Endothelial cell of umbilical vein (primary cell): ENCODE data around the gene USP12. TPM values are rescaled to one million over a fixed set of nuclear protein-coding genes. Genes with fewer than 3 reads are reported as not detected.

Experiments used
- BruUV-seq: library from RNA; stranded (reverse); fragments of 400-500 nt; replicated peaks from 2 replicates; lab custom pipeline; 2021; lab: Mats Ljungman, UMichigan
- CTCF ChIA-PET: fragments of 300-600, 350-600 bp; sonication (Branson Sonifier 250); formaldehyde crosslinking; loops from one replicate; lab custom pipeline; 2021; ENCODE audit warnings: antibody characterized with exemption, inconsistent platforms; lab: Charles Lee
- POLR2A ChIA-PET: fragments of 300-600, 350-600 bp; sonication (Branson Sonifier 250); formaldehyde crosslinking; loops from one replicate; lab custom pipeline; 2021; ENCODE audit warnings: antibody characterized with exemption, inconsistent platforms; lab: Charles Lee
- DNase-seq: peaks from one replicate; pipeline ENCODE4 v3.0.0-alpha.2; 2011; ENCODE audit warnings: low read depth, low spot score
- FAIRE-seq: peaks from 2 replicates; lab custom pipeline; 2011; peaks lifted over from hg19 to GRCh38; lab: Jason Lieb, UNC
- H2AFZ ChIP-seq: 2 replicates; pipeline ENCODE4 v1.6.0; 2012; ENCODE audit warnings: low read depth, low read length, control low read depth, inconsistent platforms
- H3K27ac ChIP-seq: 2 replicates; pipeline ENCODE4 v1.5.1; 2011; ENCODE audit warnings: low read depth, mild to moderate bottlenecking, control low read depth, low read length, moderate library complexity; ENCODE audit not compliant: insufficient read depth
- H3K27me3 ChIP-seq, 2 experiments: 2 replicates each; pipeline versions ENCODE4 v1.6.0 to v1.6.1; 2011; ENCODE audit warnings: low read length in 2 of 2, mixed read lengths in 1 of 2; ENCODE audit not compliant: control insufficient read depth in 2 of 2, insufficient read depth in 2 of 2
- H3K36me3 ChIP-seq, 2 experiments: 2 replicates in 1 of 2; 3 replicates in 1 of 2; pipeline ENCODE4 v1.5.1; 2011; ENCODE audit warnings: low read length in 2 of 2, mild to moderate bottlenecking in 1 of 2, moderate library complexity in 1 of 2; ENCODE audit not compliant: control insufficient read depth in 2 of 2, insufficient read depth in 2 of 2; ENCODE audit errors: extremely low read depth in 1 of 2
- H3K4me1 ChIP-seq: 3 replicates; pipeline ENCODE4 v1.5.1; 2011; ENCODE audit warnings: mild to moderate bottlenecking, low read length; ENCODE audit not compliant: control insufficient read depth, insufficient read depth; ENCODE audit errors: extremely low read depth
- H3K4me2 ChIP-seq: 2 replicates; pipeline ENCODE4 v1.6.1; 2011; ENCODE audit warnings: low read length, control low read depth, mixed read lengths; ENCODE audit not compliant: insufficient read depth
- H3K4me3 ChIP-seq, 3 experiments: fragments of 200-600 bp in 1 of 3; sonication (generic), shearing (Covaris generic) in 1 of 3; replicated peaks in 1 of 3; 2 replicates each; pipeline ENCODE4 v1.5.1; 2011 to 2016; ENCODE audit warnings: control low read depth in 3 of 3, low read length in 3 of 3, mild to moderate bottlenecking in 2 of 3, inconsistent platforms in 1 of 3, low read depth in 1 of 3, moderate library complexity in 1 of 3; ENCODE audit not compliant: insufficient read depth in 1 of 3
- H3K79me2 ChIP-seq: 2 replicates; pipeline ENCODE4 v1.6.0; 2012; ENCODE audit warnings: low read length, inconsistent platforms; ENCODE audit not compliant: control insufficient read depth, insufficient read depth
- H3K9ac ChIP-seq: replicated peaks from 2 replicates; pipeline ENCODE3; 2011; ENCODE audit warnings: low read length, control low read depth; ENCODE audit not compliant: insufficient read depth; ENCODE audit errors: extremely low read depth
- H3K9me1 ChIP-seq: replicated peaks from 3 replicates; pipeline ENCODE4 v1.6.0; 2011; ENCODE audit warnings: mild to moderate bottlenecking, low read length; ENCODE audit not compliant: control insufficient read depth, insufficient read depth; ENCODE audit errors: extremely low read depth
- H3K9me3 ChIP-seq: replicated peaks from 2 replicates; pipeline ENCODE4 v1.5.1; 2012; ENCODE audit warnings: low read length, inconsistent platforms; ENCODE audit not compliant: control insufficient read depth, insufficient read depth
- H4K20me1 ChIP-seq: replicated peaks from 2 replicates; pipeline ENCODE3; 2011; ENCODE audit warnings: mild to moderate bottlenecking, low read length; ENCODE audit not compliant: control insufficient read depth, insufficient read depth; ENCODE audit errors: extremely low read depth
- CTCF ChIP-seq, 2 donors: IDR thresholded peaks; 1 replicate in 1 of 2; 2 replicates in 1 of 2; pipeline ENCODE4 v1.5.1; 2011; ENCODE audit warnings: low read length in 2 of 2, mild to moderate bottlenecking in 2 of 2, moderate library complexity in 2 of 2, control low read depth in 1 of 2, inconsistent platforms in 1 of 2, low read depth in 1 of 2; ENCODE audit not compliant: insufficient read depth in 1 of 2; ENCODE audit errors: extremely low read depth in 1 of 2
- EZH2 ChIP-seq: IDR thresholded peaks from 2 replicates; pipeline ENCODE4 v1.6.1; 2012; ENCODE audit warnings: borderline replicate concordance, low read depth, mild to moderate bottlenecking, moderate library complexity, low read length, inconsistent platforms; ENCODE audit not compliant: severe bottlenecking
- FOS ChIP-seq: IDR thresholded peaks from 2 replicates; pipeline ENCODE4 v1.6.1; 2011; ENCODE audit warnings: mild to moderate bottlenecking, low read length, moderate library complexity, borderline replicate concordance; ENCODE audit not compliant: insufficient read depth
- GATA2 ChIP-seq: IDR thresholded peaks from 2 replicates; pipeline ENCODE4 v1.7.0; 2011; ENCODE audit warnings: low read depth, mild to moderate bottlenecking, moderate library complexity, mixed read lengths, low read length; ENCODE audit not compliant: insufficient read length, insufficient read depth
- JUN ChIP-seq: IDR thresholded peaks from 2 replicates; pipeline ENCODE4 v1.6.1; 2011; ENCODE audit warnings: borderline replicate concordance, low read depth; ENCODE audit not compliant: insufficient read length, insufficient read depth
- MAX ChIP-seq: IDR thresholded peaks from 2 replicates; pipeline ENCODE4 v1.6.1; 2011; ENCODE audit not compliant: insufficient read depth, insufficient read length
- MYC ChIP-seq: IDR thresholded peaks from one replicate; pipeline ENCODE4 v1.6.1; 2011; ENCODE audit warnings: mild to moderate bottlenecking, low read depth, low read length
- POLR2A ChIP-seq: IDR thresholded peaks from 2 replicates; pipeline ENCODE4 v1.6.1; 2012; ENCODE audit warnings: low read depth, mild to moderate bottlenecking, control low read depth, low read length
- POLR2AphosphoS5 ChIP-seq: IDR thresholded peaks from 2 replicates; pipeline ENCODE4 v1.6.1; 2012; ENCODE audit warnings: low read depth, mild to moderate bottlenecking, control low read depth, low read length, moderate library complexity; ENCODE audit not compliant: insufficient read depth
- dilution Hi-C: fragments of 300-500 bp; cut with MboI; formaldehyde crosslinking; loops from one replicate; pipeline ENCODE4 v1.15.0; 2019; ENCODE audit warnings: low sequenced_read_pairs; ENCODE audit not compliant: extremely low pct_ligation_motif_present
- intact Hi-C: fragments of 100-400 bp; cut with micrococcal nuclease; formaldehyde crosslinking; loops from one replicate; pipeline ENCODE4 v1.10.0; 2022
- polyA plus RNA-seq, 4 experiments: library from polyadenylated mRNA; depleted of rRNA in 3 of 4; stranded (reverse) in 3 of 4; unstranded in 1 of 4; fragments of >200 nt; gene quantifications; 2 replicates each; pipeline versions ENCODE4 v1.2.1 to v1.2.3, GENCODE V29; 2011 to 2012; ENCODE audit warnings: missing spikeins in 1 of 4
- total RNA-seq: library from RNA; stranded (reverse); gene quantifications from 2 replicates; pipeline ENCODE4 v1.2.3, GENCODE V29; 2021

The USP12 gene
- total and polyA plus RNA-seq, 2 donors (not counting 3 experiments of a cell fraction or from before 2014, with no cell fraction given) = 6.2 to 33.4 TPM

GRCh38 chr13:27024776-27025492 lies 146.7 kb downstream of the USP12 start:
- peaks cover 10 to 33% of the 10 kb centered on the region in 2 experiments for H3K27me3 ChIP-seq
- no peak overlapping the region for H3K27ac ChIP-seq
- ChIA-PET CTCF (interaction anchor here (0.6 kb wide), 1 partner anchor 528 kb away, joined by 3 read pairs; no protein-coding TSS in a partner anchor), POLR2A (no interaction called here)
- H3K9ac ChIP-seq = no peak overlapping the region
- dilution Hi-C loops (no loop called here), intact Hi-C loops (no loop called here)
- no peak for FAIRE-seq
- BruUV-seq = no TSS peak
- H3K9me1 ChIP-seq = no peaks in the 10 kb centered on the region
- no peak for TF ChIP-seq GATA2
- TF ChIP-seq CTCF (IDR thresholded peaks at IDR 0.05; ENCODE audit: extremely low read depth in 1 of 2, insufficient read depth in 1 of 2, low read depth in 1 of 2, low read length in 2 of 2) = no peak
- TF ChIP-seq FOS = no peak
- no peak for TF ChIP-seq MYC
- no peak for TF ChIP-seq JUN
- TF ChIP-seq MAX = no peak
- TF ChIP-seq POLR2AphosphoS5 = no peak
- no peak for TF ChIP-seq EZH2
- no peak for TF ChIP-seq POLR2A
- no peaks in the 10 kb centered on the region for H3K79me2 ChIP-seq
- no peaks in the 10 kb centered on the region for H3K9me3 ChIP-seq
- no peaks in the 10 kb centered on the region for H3K4me1 ChIP-seq
- H3K4me2 ChIP-seq = no peak overlapping the region
- H3K36me3 ChIP-seq = no peaks in the 10 kb centered on the region
- H2AFZ ChIP-seq = no peak overlapping the region
- no peak for DNase-seq
- H3K4me3 ChIP-seq = no peak overlapping the region
- H4K20me1 ChIP-seq = no peaks in the 10 kb centered on the region
